HG03280 (cell line): ENCODE measurements around the gene AP1S2.
A peak's percentile ranks its signal among the peaks of the same experiment; 100 is the strongest.
"Not testable (repeated sequence)": the region's sequence is repeated elsewhere in the genome, so short reads cannot be mapped to it uniquely, and the experiment has no call there.

Source experiments
- ATAC-seq: cut with Tn5 transposase; IDR thresholded peaks from one replicate; pipeline ENCODE4 v1.9.1; 2021; ENCODE audit warnings: mild to moderate bottlenecking, moderate library complexity; ENCODE audit not compliant: unreplicated experiment

Gene AP1S2

GRCh38 chrX:15854712-15855567 lies at the start of gene AP1S2:
TSS of gene AP1S2 (minus strand) at chrX:15854813. CDS start at chrX:15852524, 2,289 bp downstream.
- ATAC-seq = peak; percentile 94

GRCh38 chrX:15903186-15903681 lies 48.6 kb upstream of the AP1S2 start:
- ATAC-seq = peak; percentile 84

- ATAC-seq = no peak
Observed at GRCh38 chrX:15895334-15895733, 40.7 kb upstream of the AP1S2 start.

- ATAC-seq = no peak
Observed at GRCh38 chrX:15894724-15895123, 40.1 kb upstream of the AP1S2 start.

- ATAC-seq = no peak
Observed at GRCh38 chrX:15890463-15890862, 35.9 kb upstream of the AP1S2 start.

- no peak for ATAC-seq
Observed at GRCh38 chrX:15888062-15888461, 33.4 kb upstream of the AP1S2 start.

GRCh38 chrX:15883540-15883863 lies 28.9 kb upstream of the AP1S2 start:
- no peak for ATAC-seq

GRCh38 chrX:15882704-15883539 lies 28.3 kb upstream of the AP1S2 start:
- peak; percentile 66 for ATAC-seq

GRCh38 chrX:15881381-15881897 lies 26.8 kb upstream of the AP1S2 start:
- ATAC-seq = no peak

- ATAC-seq = not testable (repeated sequence)
Observed at GRCh38 chrX:15877914-15878313, 23.3 kb upstream of the AP1S2 start.

- no peak for ATAC-seq
Observed at GRCh38 chrX:15877380-15877779, 22.8 kb upstream of the AP1S2 start.

GRCh38 chrX:15874672-15875071 lies 20.1 kb upstream of the AP1S2 start:
- ATAC-seq = no peak

- no peak for ATAC-seq
Observed at GRCh38 chrX:15873566-15873965, 19.0 kb upstream of the AP1S2 start.

- ATAC-seq = no peak
Observed at GRCh38 chrX:15870310-15870709, 15.7 kb upstream of the AP1S2 start.

- no peak for ATAC-seq
Observed at GRCh38 chrX:15869695-15870094, 15.1 kb upstream of the AP1S2 start.

- no peak for ATAC-seq
Observed at GRCh38 chrX:15866147-15866546, 11.5 kb upstream of the AP1S2 start.

- no peak for ATAC-seq
Observed at GRCh38 chrX:15864629-15865028, 10.0 kb upstream of the AP1S2 start.

- no peak for ATAC-seq
Observed at GRCh38 chrX:15864023-15864422, 9.4 kb upstream of the AP1S2 start.

GRCh38 chrX:15860921-15861320 lies 6.3 kb upstream of the AP1S2 start:
- no peak for ATAC-seq

- no peak for ATAC-seq
Observed at GRCh38 chrX:15858051-15858450, 3.4 kb upstream of the AP1S2 start.

GRCh38 chrX:15856636-15857035 lies 2.0 kb upstream of the AP1S2 start:
- ATAC-seq = no peak

GRCh38 chrX:15856222-15856587 lies 1.6 kb upstream of the AP1S2 start:
- no peak for ATAC-seq
